GM19099 (cell line): Measurements from ENCODE around the gene NLRP5.

Experiments used
- POLR2A ChIP-seq: IDR thresholded peaks from 3 replicates; pipeline ENCODE4 v1.6.1; 2011; ENCODE audit warnings: low read depth; ENCODE audit not compliant: insufficient read length; ENCODE audit errors: extremely low read depth

The NLRP5 gene

DNA sequence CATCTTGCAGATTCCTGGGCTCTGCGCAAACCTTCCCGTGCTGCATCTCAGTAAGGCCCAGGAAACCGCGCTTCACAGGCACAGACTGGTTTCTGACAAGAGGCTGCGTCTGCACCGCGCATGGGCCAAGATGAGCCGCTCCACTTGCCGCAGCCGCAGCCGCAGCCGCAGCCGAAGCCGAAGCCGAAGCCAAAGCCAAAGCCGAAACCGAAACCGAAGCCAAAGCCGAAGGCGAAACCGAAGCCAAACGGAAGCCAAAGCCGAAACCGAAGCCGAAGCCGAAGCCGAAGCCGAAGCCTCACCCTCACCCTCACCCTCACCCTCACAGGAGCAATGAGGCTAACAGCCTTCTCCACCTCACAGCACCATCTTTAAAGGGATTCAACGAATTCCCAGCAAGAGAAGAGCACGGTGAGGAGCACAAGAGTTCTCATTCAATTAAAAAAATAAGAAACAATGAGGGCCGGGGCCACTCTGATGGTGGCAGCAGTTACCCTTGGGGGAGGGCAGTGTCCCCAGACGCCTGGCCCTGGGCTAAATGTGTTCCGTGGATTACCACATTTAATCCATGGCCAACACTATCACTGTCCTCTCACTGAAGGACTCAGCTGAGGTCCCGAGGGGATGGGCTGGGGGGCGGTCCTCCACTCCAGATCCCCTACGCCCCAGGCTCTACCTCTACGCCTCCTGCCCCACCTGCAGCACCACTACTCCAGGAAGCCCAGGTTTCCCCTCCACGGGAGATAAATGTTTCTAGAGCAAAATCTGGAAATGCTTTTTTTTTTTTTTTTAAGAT is 105.4 kb downstream of the NLRP5 start:
- TF ChIP-seq POLR2A: no peak

- TF ChIP-seq POLR2A: no peak
These were observed 106.4 kb downstream of the NLRP5 start for GRCh38 chr19:56092685-56093631.

DNA sequence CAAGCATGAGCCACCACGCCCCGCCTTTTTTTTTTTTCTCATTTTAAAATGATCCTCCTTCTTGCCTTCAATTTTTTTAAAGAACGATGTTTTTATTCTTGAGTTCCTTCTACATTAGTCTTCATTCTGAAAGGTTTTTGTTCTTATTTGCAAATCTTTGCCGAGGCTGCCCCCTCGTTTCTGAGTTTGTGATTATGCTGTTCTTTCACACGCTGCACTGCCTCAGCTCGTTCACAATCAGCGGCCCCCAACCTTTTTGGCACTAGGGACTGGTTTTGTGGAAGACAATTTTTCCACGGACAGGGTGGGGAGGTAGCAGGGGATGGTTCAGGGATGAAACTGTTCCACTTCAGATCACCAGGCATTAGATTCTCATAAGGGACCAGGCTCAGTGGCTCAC is 107.9 kb downstream of the NLRP5 start:
- no peak for TF ChIP-seq POLR2A

DNA sequence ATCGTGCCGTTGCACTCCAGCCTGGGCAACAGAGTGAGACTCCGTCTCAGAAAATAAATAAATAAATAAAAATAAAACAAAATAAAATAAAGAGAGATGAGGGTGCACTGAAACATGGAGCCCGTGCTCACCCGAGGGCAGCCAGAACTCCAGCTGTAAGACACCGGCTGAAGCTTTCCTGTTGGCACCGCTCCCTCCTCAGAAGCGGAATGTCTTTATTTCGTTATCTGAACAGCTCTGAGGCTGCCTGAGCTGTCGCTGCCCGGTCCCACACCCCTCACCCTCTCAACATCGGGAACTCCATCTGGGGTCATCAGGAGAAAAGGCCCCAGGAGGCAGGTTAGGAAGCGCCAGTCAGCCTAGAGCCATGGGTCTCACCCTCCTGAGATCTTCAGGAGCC is 110.1 kb downstream of the NLRP5 start:
- no peak for TF ChIP-seq POLR2A

- TF ChIP-seq POLR2A: no peak
These were observed 110.7 kb downstream of the NLRP5 start for GRCh38 chr19:56097306-56097705.

DNA sequence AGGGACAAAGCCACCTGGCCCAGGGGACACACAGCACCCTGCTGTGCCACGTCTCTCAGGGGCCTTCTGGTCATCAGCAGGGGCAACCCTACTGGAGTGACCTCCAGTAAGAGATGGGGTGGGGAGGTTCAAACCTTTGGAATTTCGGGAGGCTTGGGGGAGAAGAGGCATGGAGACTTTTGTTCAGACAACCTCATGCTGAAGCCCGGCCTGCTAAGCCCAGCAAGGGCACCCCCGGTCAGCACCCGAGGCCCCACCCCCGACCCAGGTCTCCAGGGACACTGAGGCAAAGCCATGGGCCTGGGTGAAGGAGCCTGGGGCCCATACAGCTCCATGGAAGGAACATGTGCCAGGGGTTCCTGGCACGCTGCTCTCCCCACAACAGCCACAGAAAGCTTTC is 111.2 kb downstream of the NLRP5 start:
- TF ChIP-seq POLR2A: no peak

DNA sequence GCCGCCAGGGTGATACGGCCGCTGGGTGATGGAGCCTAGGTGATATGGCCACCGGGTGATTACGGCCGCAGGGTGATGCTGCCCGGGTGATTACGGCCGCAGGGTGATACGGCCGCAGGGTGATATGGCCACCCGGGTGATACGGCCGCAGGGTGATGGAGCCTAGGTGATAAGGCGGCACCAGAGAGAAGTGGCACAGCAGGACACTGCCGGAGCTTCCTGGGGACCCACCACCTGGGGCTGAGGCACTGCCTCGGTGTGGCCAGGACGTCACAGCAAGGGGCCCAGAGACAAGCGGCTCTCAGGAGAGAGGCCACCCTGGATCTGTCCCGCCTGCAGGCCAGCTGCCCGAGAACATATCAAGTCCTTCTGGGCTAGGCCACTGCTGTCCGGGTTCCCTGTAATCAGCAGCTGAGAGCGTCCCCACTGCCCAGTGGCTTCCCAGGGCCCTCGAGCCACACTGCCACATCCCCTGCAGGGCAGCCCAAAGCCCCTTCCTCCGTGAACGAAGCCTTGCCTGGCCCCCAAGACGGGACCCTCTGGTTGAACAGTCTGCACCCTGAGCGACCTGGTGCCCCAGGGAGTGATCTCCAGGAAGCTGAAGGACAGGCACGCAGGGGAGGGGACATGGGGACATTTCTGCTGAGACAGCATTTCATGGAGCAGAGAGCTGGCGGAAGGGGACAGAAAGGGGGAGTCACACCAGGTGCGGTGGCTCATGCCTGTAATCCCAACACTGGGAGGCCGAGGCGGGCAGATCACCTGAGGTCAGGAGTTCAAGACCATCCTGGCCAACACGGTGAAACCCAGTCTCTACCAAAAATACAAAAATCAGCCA is 112.4 kb downstream of the NLRP5 start:
- no peak for TF ChIP-seq POLR2A

DNA sequence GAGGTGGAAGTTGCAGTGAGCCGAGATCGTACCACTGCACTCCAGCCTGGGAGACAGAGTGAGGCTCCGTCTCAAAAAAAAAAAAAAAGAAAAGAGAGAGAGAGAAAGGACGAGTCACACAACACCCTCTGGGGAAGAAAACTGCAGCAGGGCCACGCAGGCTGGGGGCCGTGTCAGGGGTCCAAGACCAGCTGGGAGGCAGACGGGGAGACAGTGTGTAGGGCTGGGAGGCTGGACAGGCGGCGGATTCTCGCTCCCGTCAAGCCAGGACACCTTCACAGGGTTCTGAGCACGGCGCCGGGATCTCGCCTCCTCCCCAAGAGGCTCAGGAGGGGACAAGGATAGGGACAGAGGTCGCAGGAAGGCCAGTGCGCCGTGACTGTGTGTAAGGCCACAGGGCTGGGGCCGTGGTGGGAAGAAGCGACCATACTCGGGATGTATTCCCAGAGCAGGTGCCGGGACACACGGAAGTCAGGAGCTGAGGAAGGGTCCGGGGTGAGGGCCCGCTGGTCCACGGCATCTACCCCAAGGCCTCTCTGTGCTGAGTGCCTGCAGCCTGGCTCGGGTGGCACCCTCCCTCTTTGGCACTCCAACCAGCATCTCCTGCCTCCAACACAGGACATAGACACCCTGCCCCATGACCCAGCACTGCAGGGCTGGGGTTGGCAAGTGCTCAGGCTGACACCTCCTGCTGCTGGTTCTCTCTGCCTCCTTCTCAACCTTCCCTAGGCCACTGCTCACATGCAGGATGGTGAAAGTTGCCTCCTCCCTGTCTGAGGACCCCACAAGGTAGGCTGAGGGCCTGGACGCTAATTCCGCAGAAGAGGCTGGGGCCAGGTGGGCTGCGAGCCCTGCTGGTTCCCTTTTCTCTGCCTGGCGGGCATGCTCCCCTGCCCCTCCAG is 113.3 kb downstream of the NLRP5 start:
- no peak for TF ChIP-seq POLR2A

DNA sequence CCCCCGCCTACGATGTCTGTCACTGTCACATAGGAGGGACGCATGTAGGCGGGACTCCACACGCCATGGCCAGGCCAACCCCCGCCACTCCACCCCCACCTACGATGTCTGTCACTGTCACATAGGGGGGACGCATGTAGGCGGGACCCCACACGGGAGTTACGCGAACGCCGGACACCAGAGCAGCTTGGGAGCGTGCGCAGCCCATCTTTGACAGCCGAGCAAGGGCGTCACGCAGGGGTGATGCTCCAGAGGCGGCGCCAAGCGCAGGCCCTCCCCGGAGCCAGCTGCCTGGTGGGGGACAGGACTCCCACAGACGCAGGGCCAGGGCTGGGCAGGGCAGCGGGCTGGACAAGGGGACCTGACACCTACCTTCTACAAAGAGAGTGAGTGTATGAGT is 114.5 kb downstream of the NLRP5 start:
- TF ChIP-seq POLR2A: no peak

DNA sequence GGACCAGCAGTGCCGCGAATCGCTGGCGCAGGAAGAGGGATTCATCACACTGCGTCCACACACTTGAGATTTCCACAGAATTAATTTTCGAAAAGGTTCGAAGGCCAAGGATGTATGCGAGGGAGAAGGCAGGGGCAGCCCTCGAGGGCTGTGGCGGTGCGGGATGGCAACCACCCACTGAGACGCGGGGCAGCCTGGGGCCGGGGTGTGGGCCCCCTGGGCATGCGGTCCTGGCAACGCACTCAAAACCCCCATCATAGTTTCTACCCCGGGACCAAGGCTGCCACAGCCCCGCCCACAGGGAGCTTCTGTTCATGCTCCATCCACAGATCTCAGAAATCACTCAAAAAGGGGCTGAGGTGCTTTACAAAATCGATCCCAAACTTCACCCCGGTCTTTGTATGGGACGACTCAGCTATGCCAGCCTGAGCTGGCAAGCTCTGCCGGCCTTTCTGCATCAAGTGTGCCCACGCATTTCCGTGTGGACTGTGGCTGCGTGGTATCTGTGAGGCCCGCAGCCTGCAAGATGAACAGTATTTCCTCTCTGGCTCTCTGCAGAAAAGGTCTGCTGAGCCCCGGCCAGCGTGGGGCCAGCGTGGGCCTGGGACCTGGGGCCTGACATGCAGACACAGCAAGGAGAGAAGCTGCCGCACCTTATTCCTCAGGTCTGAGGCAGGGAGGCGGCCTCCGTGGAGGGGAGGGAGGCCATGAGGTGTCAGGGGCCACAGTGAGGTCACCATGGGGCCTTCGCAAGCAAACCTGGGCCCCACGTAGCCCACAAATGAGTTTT is 115.4 kb downstream of the NLRP5 start:
- TF ChIP-seq POLR2A: no peak

DNA sequence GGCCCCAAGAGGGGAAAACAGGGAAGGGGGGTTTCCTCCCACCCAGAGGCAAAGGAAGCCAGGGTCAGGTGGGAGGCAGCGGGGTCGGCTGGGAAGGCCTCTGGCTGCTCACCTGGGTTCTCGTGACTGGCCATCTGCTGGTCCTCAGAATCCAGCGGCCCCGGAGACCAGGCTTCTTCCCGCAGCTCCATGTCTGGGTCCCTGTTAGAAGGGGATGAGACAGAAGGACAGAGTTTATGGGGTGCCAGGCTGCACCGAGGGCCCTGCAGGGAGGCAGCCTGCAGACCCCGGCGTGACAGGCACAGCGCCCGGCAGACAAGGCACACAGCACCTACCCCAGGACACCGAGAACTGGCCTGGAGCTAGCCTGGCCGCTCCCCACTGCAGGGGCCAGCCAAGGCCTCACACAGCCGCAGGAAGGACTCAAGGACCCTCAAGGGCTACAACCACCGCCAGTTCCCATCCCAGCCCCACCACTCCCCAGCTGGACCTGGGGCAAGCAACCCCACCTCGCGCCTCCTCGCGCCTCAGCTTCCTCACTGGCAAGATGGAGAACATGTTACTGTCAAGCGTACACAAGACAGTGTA is 116.5 kb downstream of the NLRP5 start:
- no peak for TF ChIP-seq POLR2A

- no peak for TF ChIP-seq POLR2A
These were observed 117.8 kb downstream of the NLRP5 start for GRCh38 chr19:56104423-56104822.
